ENCODE results near the gene LBX2. TPM values are rescaled to one million over a fixed set of nuclear protein-coding genes. Genes with fewer than 3 reads are reported as not detected.

The LBX2 gene
- total and polyA plus RNA-seq, 9 of the 15 experiments (the other 6 are each of a cell fraction or from before 2014, with no cell fraction given), result 0.39 to 6.2 (median 1.8) TPM; not detected in 1

DNA sequence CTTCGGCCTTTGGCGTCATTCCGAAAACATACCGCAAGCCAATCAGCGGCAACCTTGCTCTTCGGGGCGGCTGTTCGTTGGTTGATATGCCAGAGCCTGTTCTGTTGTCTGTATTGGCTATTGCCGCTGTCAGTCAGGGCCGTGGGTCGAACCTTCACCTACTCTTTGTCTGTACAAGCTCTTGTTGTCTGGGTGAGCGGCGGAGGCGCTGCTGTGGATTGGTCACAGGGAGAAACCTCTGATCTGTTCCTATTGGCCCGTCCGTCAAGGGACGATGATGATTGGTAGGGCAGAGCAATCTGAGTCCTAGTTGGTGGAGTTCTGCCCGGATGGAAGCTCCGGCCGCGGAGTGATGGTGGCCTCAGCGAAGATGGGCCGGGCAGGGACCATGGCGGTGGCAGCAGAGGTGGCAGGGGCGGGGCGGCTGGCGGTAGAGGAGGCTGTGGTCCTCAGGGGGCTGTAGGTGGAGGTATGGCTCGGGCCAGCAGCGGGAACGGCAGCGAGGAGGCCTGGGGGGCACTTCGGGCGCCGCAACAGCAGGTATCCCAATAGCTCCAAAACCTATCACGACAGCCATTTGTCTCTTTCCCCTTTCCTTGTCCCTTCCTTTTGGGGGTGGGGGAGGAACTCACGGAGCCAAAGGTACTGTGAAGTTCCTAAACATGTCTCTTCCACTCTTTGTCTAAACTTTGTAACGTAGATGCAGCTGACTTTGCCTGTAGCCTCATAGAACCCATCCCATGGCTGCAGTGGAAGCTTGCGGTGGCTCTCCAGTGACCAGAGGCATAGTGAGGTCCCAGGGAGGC, 41.1 kb downstream of the LBX2 start, which contains the start of gene WBP1 (continued):
- no peak for TF ChIP-seq ZBTB7A (IDR thresholded peaks at IDR 0.05; ENCODE audit: borderline replicate concordance, control insufficient read depth, low read depth, low read length)
- TF ChIP-seq, protein P1, sequence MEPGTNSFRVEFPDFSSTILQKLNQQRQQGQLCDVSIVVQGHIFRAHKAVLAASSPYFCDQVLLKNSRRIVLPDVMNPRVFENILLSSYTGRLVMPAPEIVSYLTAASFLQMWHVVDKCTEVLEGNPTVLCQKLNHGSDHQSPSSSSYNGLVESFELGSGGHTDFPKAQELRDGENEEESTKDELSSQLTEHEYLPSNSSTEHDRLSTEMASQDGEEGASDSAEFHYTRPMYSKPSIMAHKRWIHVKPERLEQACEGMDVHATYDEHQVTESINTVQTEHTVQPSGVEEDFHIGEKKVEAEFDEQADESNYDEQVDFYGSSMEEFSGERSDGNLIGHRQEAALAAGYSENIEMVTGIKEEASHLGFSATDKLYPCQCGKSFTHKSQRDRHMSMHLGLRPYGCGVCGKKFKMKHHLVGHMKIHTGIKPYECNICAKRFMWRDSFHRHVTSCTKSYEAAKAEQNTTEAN (CRISPR knock-in tag; IDR thresholded peaks at IDR 0.05), result no peak
- TF ChIP-seq GATA2 (CRISPR knock-in tag; IDR thresholded peaks at IDR 0.05), result no peak
- no peak for TF ChIP-seq CBX8 (IDR thresholded peaks at IDR 0.05; ENCODE audit: borderline replicate concordance, extremely low read depth, low read depth, low read length, poor library complexity, severe bottlenecking)
- no peak for TF ChIP-seq PRMT5 (CRISPR knock-in tag; IDR thresholded peaks at IDR 0.05)
- TF ChIP-seq, protein P2, sequence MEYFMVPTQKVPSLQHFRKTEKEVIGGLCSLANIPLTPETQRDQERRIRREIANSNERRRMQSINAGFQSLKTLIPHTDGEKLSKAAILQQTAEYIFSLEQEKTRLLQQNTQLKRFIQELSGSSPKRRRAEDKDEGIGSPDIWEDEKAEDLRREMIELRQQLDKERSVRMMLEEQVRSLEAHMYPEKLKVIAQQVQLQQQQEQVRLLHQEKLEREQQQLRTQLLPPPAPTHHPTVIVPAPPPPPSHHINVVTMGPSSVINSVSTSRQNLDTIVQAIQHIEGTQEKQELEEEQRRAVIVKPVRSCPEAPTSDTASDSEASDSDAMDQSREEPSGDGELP (CRISPR knock-in tag; IDR thresholded peaks at IDR 0.05; ENCODE audit: borderline replicate concordance), result peak; percentile 12; the same call in 1 of the 2 replicates
- TF ChIP-seq, protein P3, sequence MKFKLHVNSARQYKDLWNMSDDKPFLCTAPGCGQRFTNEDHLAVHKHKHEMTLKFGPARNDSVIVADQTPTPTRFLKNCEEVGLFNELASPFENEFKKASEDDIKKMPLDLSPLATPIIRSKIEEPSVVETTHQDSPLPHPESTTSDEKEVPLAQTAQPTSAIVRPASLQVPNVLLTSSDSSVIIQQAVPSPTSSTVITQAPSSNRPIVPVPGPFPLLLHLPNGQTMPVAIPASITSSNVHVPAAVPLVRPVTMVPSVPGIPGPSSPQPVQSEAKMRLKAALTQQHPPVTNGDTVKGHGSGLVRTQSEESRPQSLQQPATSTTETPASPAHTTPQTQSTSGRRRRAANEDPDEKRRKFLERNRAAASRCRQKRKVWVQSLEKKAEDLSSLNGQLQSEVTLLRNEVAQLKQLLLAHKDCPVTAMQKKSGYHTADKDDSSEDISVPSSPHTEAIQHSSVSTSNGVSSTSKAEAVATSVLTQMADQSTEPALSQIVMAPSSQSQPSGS (CRISPR knock-in tag; IDR thresholded peaks at IDR 0.05), result no peak
- TF ChIP-seq RBBP5 (IDR thresholded peaks at IDR 0.05; ENCODE audit: borderline replicate concordance, insufficient read depth, low read length, poor library complexity, severe bottlenecking), result no peak
- no peak for TF ChIP-seq GATAD2A (IDR thresholded peaks at IDR 0.05)
- TF ChIP-seq NR2C2 (CRISPR knock-in tag; IDR thresholded peaks at IDR 0.05), result no peak
- TF ChIP-seq NR2C2 (tag; IDR thresholded peaks at IDR 0.05), result peak; percentile 58; the same call in 1 of the 2 replicates
- no peak for TF ChIP-seq CEBPG (CRISPR knock-in tag; IDR thresholded peaks at IDR 0.05)
- TF ChIP-seq CEBPG (tag; conservative IDR thresholded peaks at IDR 0.05 in 1 of 2, IDR thresholded peaks at IDR 0.05 in 1 of 2), result no peak
- TF ChIP-seq RBM34 (IDR thresholded peaks at IDR 0.05; ENCODE audit: borderline replicate concordance, insufficient read depth, low read length), result no peak
- no peak; the same call in 1 of the 2 replicates for TF ChIP-seq CTBP1 (IDR thresholded peaks at IDR 0.05; ENCODE audit: borderline replicate concordance)
- TF ChIP-seq HIVEP1 (CRISPR knock-in tag; IDR thresholded peaks at IDR 0.05), result no peak
- TF ChIP-seq RBM14 (IDR thresholded peaks at IDR 0.05; ENCODE audit: borderline replicate concordance, insufficient read depth, low read depth, low read length), result no peak
- TF ChIP-seq HNRNPH1 (optimal IDR thresholded peaks at IDR 0.05; ENCODE audit: low read depth, low read length), result no peak
- peak; percentile 66 for TF ChIP-seq POLR2A (conservative IDR thresholded peaks at IDR 0.05)
- no peak for TF ChIP-seq PPARD (CRISPR knock-in tag; IDR thresholded peaks at IDR 0.05)
- TF ChIP-seq HEY1 (CRISPR knock-in tag; IDR thresholded peaks at IDR 0.05; ENCODE audit: borderline replicate concordance), result no peak

All from K562 (cell line).